Hematopoietic multipotent progenitor cell treated with erythropoietin and hydrocortisone succinate and interleukin-3 and kit ligand, for 8 days (in vitro differentiated cells): ENCODE measurements around the gene SHOX.
"Not testable (repeated sequence)": the region's sequence is repeated elsewhere in the genome, so short reads cannot be mapped to it uniquely, and the experiment has no call there.

ENCODE experiments used
- DNase-seq: peaks from one replicate; pipeline ENCODE4 v3.0.0-alpha.2; 2015

Gene SHOX

DNA sequence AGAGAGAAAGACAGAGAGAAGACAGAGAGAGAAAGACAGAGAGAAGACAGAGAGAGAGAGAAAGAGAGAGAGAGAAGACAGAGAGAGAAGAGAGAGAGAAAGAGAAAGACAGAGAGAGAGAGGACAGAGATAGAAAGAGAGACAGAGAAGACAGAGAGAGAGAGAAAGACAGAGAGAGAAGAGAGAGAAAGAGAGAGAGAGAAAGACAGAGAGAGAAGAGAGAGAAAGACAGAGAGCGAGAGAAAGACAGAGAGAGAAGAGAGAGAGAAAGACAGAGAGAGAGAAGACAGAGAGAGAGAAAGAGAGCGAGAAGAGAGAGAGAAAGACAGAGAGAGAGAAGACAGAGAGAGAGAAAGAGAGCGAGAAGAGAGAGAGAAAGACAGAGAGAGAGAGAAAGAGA lies 7.8 kb upstream of the SHOX start:
- not testable (repeated sequence) for DNase-seq

DNA sequence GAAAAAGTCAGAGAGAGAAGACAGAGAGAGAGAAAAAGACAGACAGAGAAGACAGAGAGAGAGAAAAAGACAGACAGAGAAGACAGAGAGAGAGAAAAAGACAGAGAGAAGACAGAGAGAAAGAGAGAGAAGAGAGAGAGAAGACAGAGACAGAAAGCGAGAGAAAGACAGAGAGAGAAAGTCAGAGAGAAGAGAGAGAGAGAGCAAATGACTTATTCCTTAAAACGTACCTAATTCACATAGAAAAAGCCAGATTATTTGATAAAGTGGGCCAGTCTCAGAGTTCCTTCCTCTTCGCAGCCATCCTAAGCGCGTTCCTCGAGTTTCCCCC lies 7.4 kb upstream of the SHOX start:
- DNase-seq = no peak

- no peak for DNase-seq
These were observed 6.8 kb upstream of the SHOX start for GRCh38 chrX:623599-624315.

DNA sequence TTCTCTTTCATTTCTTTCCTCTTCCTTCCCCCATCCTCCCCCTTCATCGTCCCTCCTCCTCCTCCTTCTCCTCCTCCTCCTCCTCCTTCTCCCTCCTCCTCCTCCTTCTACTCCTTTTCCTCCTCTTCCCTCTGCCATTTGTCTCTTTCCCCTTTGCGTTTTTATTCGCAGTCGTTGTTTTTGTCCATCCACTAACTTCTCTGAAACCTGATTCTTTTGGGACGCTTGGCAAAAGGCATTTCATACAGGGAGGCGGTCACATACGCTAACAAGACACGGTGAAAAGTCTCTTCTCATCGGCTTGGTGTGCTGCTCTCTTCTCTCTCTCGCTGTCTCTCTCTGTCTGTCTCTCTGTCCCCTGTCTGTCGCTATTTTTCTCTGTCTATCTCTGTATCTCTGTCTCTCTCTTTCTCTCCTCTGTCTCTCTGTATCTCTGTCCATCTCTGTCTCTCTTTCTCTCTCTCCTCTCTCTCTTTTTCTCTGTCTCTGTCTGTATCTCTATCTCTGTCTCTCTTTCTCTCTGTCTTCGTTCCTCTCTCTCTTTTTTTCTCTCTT lies 5.4 kb upstream of the SHOX start:
- DNase-seq = no peak

GRCh38 chrX:626047-626446 lies 4.5 kb upstream of the SHOX start:
- DNase-seq = not testable (repeated sequence)

- no peak for DNase-seq
These were observed 3.7 kb upstream of the SHOX start for GRCh38 chrX:626745-627509.

DNA sequence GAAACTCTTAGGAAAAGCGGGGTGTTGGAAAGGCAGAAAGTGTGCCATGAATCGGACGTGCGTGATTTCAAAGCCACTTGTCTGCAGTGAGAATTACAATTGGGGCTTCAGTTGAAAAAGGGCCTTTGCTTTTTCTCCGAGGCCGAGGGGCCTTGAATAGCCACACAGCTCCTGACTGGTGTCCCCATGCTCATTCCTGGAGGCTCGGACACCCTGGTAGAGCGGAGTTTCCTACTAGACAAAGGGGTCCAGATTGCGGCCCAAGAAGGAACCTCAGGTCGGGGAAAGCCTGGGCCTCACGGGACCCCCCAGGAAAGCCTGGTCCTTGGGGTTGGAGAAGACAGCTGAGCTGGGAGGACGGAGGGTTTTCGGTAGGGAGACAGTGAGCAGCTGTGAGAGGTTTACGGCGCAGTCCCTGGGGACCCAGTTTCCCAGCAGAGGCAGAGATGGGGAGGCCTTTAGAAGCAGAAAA lies 3.0 kb upstream of the SHOX start:
- DNase-seq = no peak

- no peak for DNase-seq
These were observed 2.6 kb upstream of the SHOX start for GRCh38 chrX:627995-628394.

- no peak for DNase-seq
These were observed 1.2 kb upstream of the SHOX start for GRCh38 chrX:629230-630006.

- DNase-seq = no peak
These were observed 482 bp upstream of the SHOX start for GRCh38 chrX:630007-630611.

GRCh38 chrX:631802-632365 lies 1.3 kb downstream of the SHOX start:
- DNase-seq = no peak

- no peak for DNase-seq
These were observed 1.9 kb downstream of the SHOX start for GRCh38 chrX:632366-633042.

DNA sequence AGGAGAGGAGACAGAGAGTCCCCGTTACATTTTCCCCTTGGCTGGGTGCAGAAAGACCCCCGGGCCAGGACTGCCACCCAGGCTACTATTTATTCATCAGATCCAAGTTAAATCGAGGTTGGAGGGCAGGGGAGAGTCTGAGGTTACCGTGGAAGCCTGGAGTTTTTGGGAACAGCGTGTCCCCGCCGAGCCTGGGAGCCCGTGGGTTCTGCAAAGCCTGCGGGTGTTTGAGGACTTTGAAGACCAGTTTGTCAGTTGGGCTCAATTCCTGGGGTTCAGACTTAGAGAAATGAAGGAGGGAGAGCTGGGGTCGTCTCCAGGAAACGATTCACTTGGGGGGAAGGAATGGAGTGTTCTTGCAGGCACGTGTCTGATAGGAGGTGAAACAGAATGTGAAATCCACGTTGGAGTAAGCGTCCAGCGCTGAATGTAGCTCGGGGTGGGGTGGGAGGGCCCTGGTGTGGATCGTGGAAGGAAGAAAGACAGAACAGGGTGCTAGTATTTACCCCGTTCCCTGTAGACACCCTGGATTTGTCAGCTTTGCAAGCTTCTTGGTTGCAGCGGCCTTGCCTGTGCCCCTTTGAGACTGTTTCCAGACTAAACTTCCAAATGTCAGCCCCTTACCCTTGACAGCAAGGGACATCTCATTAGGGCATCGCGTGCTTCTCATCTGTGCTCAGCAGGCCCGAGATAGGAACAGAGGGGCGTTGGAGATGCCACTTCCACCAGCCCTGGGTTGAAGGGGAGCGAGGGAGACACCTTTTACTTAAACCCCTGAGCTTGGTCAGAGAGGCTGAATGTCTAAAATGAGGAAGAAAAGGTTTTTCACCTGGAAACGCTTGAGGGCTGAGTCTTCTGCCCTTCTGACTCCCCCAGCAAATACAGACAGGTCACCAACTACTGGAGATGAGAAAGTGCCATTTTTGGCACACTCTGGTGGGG lies 2.7 kb downstream of the SHOX start:
- DNase-seq = no peak

- no peak for DNase-seq
These were observed 3.7 kb downstream of the SHOX start for GRCh38 chrX:633985-634958.

- no peak for DNase-seq
These were observed 5.0 kb downstream of the SHOX start for GRCh38 chrX:635428-636090.

DNA sequence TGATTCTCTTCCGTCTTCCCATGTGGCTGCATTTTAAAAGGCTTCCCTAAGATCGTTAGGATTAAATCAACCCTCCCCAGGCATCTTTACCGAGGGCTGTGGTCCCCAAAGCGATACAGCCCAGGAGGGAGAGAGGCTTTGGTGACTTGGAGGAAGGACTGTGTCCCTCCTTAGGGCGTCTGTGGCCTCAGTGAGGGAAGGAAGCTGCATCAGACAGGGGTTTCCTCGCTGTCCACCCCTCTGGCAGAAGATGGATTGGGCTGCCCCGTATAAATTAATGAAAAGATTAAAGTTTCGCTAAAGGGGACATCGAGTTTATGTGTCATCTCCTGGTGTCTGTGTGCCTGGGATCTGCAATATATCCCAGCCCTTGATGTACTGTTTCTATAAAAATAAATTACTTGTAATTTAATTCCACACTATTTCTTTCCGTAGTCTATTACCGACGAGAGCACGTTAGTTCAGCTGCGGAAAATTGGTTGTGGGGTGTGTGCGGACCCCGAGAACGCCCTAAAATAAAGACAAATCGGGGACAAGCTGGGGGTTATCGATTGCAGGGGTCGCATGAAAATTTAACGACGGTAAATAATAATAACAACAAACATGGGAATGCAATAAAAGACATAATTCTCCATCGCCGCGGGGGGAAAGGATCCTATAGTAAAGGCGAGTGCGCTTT lies 6.5 kb downstream of the SHOX start:
- DNase-seq = no peak

GRCh38 chrX:637660-638481 lies 7.3 kb downstream of the SHOX start:
- no peak for DNase-seq
